OCI-LY3 (cell line): ENCODE results near the gene AK2.

Source experiments
- CTCF ChIP-seq: fragments of 200-600, 300-600 bp; sonication (generic); IDR thresholded peaks from 2 replicates; pipeline ENCODE4 v1.5.1; 2014; ENCODE audit warnings: antibody characterized with exemption, low read length, low read depth
- EZH2phosphoT487 ChIP-seq: fragments of 200-600 bp; shearing (Covaris generic); IDR thresholded peaks from 2 replicates; pipeline ENCODE4 v1.6.1; 2018; ENCODE audit warnings: antibody characterized with exemption, mixed run types, low read depth

- TF ChIP-seq CTCF (no peak), EZH2phosphoT487 (no peak)
Observed at GRCh38 chr1:33032126-33032869, 4.4 kb downstream of the AK2 start.
